PC-3 (cell line): ENCODE data around the gene IL13. TPM values are rescaled to one million over a fixed set of nuclear protein-coding genes. Genes with fewer than 3 reads are reported as not detected.

ENCODE experiments used
- ATAC-seq: fragments of 200-7000 bp; cut with Tn5 transposase; 2 replicates; pipeline ENCODE4 v1.9.1; 2020; ENCODE audit warnings: mild to moderate bottlenecking, moderate library complexity
- BruUV-seq: library from RNA; stranded (reverse); fragments of 400-500 nt; replicated peaks from 2 replicates; lab custom pipeline; 2021; lab: Mats Ljungman, UMichigan
- CTCF ChIA-PET: fragments of 300-600 bp; sonication (Branson Sonifier 250); formaldehyde crosslinking; loops from one replicate; lab custom pipeline; 2022; ENCODE audit warnings: antibody characterized with exemption; lab: Charles Lee
- POLR2A ChIA-PET: fragments of 300-600 bp; sonication (Branson Sonifier 250); formaldehyde crosslinking; loops from one replicate; lab custom pipeline; 2022; ENCODE audit warnings: antibody characterized with exemption; ENCODE audit not compliant: unreplicated experiment; lab: Charles Lee
- DNase-seq: peaks from one replicate; pipeline ENCODE4 v3.0.0-alpha.2; 2015
- H2AFZ ChIP-seq: fragments of 300-600 bp; sonication (generic); 2 replicates; pipeline ENCODE4 v1.6.0; 2016; ENCODE audit warnings: antibody characterized with exemption, low read length
- H3F3A ChIP-seq: fragments of 300-600 bp; sonication (generic); one replicate; pipeline ENCODE4 v1.6.0; 2017; ENCODE audit warnings: antibody characterized with exemption, low read length, control low read depth, mild to moderate bottlenecking; ENCODE audit not compliant: unreplicated experiment
- H3K27ac ChIP-seq: fragments of 300-600 bp; sonication (generic); 2 replicates; pipeline ENCODE4 v1.5.1; 2016; ENCODE audit warnings: mild to moderate bottlenecking, low read length
- H3K27me3 ChIP-seq: fragments of 300-600 bp; sonication (generic); 2 replicates; pipeline ENCODE4 v1.6.1; 2016; ENCODE audit warnings: low read length, mixed read lengths
- H3K36me3 ChIP-seq: fragments of 300-600 bp; sonication (generic); 2 replicates; pipeline ENCODE4 v1.6.1; 2016; ENCODE audit warnings: low read depth, mixed run types, low read length, mixed read lengths
- H3K4me1 ChIP-seq: fragments of 300-600 bp; sonication (generic); 2 replicates; pipeline ENCODE4 v1.5.1; 2016; ENCODE audit warnings: low read length; ENCODE audit not compliant: insufficient read depth
- H3K4me2 ChIP-seq: fragments of 300-600 bp; sonication (generic); 2 replicates; pipeline ENCODE4 v1.6.0; 2016; ENCODE audit warnings: low read length
- H3K4me3 ChIP-seq: fragments of 300-600 bp; sonication (generic); 2 replicates; pipeline ENCODE4 v1.5.1; 2016; ENCODE audit warnings: mild to moderate bottlenecking, low read length, mixed read lengths
- H3K79me2 ChIP-seq: fragments of 300-600 bp; sonication (generic); 2 replicates; pipeline ENCODE4 v1.6.1; 2017; ENCODE audit warnings: low read length, mixed read lengths
- H3K9ac ChIP-seq: fragments of 300-600 bp; sonication (generic); 2 replicates; pipeline ENCODE4 v1.6.0; 2016; ENCODE audit warnings: mild to moderate bottlenecking, low read length
- H3K9me2 ChIP-seq: fragments of 300-600 bp; sonication (generic); replicated peaks from 2 replicates; pipeline ENCODE4 v1.6.1; 2016; ENCODE audit warnings: mixed run types, low read length, mixed read lengths
- H3K9me3 ChIP-seq: fragments of 300-600 bp; sonication (generic); 2 replicates; pipeline ENCODE4 v1.6.1; 2016; ENCODE audit warnings: low read length, mixed read lengths
- H4K20me1 ChIP-seq: fragments of 300-600 bp; sonication (generic); 2 replicates; pipeline ENCODE4 v1.6.1; 2016; ENCODE audit warnings: low read length, mixed read lengths
- EZH2 ChIP-seq: fragments of 300-600 bp; sonication (generic); IDR thresholded peaks from one replicate; pipeline ENCODE4 v1.6.1; 2017; ENCODE audit warnings: antibody characterized with exemption, mild to moderate bottlenecking, low read length; ENCODE audit not compliant: unreplicated experiment
- EZH2phosphoT487 ChIP-seq: fragments of 300-600 bp; sonication (generic); IDR thresholded peaks from 2 replicates; pipeline ENCODE4 v1.6.1; 2018; ENCODE audit warnings: mild to moderate bottlenecking, antibody characterized with exemption, low read length, borderline replicate concordance
- intact Hi-C: fragments of 100-400 bp; cut with micrococcal nuclease; formaldehyde crosslinking; loops from 2 replicates; pipeline ENCODE4 v1.9.0; 2023
- total RNA-seq: library from RNA; depleted of rRNA; stranded (reverse); fragments of >200 nt; gene quantifications from 2 replicates; pipeline ENCODE4 v1.2.3, GENCODE V29; 2014
- TF ChIP-seq, protein P1 (sequence below): fragments of 300-600 bp; sonication (generic); conservative IDR thresholded peaks from 2 replicates; pipeline ENCODE4 v1.5.1; 2017; ENCODE audit warnings: antibody characterized with exemption, low read depth, mild to moderate bottlenecking, low read length

Gene IL13
- total RNA-seq, 1 experiment from 2014 or later: not detected

DNA sequence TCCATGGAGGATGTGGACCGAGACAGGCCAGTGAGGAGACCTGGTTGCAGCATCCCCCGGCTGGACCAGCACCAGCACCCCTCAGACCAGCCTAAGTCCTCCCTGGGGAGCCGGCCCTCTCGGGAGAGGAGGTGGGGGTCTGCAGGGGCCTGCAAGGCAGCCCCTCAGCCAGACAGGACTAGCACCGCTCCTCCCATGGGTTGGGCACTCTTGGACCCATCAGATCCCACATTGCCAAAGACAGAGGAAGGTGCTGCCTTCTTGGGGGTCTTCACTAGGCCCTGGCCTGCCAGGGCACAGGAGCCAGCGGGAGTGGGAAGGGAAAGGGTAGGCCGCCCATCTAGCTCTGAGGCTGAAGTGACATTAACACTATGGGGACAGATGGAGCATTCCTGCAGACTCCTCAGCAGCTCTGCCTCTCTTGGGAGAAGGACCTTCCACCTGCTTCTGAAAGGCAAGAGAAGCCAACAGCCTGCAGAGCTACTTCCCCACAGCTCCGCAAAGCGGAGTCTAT lies 6.8 kb downstream of the IL13 start:
- ChIA-PET CTCF (no interaction called here), POLR2A (no interaction called here)
- Histone ChIP-seq H3K4me2 (no peak overlapping the region), H4K20me1 (no peaks in the 10 kb centered on the region), H2AFZ (no peak overlapping the region), H3K4me3 (no peak overlapping the region), H3K9ac (no peak overlapping the region), H3K27me3 (no peaks in the 10 kb centered on the region), H3K36me3 (no peaks in the 10 kb centered on the region), H3K9me2 (no peaks in the 10 kb centered on the region), H3K9me3 (no peaks in the 10 kb centered on the region), H3F3A (no peaks in the 10 kb centered on the region), H3K79me2 (no peaks in the 10 kb centered on the region), H3K4me1 (no peaks in the 10 kb centered on the region), H3K27ac (no peak overlapping the region)
- DNase-seq (no peak), ATAC-seq (no peak)
- TF ChIP-seq EZH2phosphoT487 (no peak), EZH2 (no peak)
- TF ChIP-seq, protein P1, sequence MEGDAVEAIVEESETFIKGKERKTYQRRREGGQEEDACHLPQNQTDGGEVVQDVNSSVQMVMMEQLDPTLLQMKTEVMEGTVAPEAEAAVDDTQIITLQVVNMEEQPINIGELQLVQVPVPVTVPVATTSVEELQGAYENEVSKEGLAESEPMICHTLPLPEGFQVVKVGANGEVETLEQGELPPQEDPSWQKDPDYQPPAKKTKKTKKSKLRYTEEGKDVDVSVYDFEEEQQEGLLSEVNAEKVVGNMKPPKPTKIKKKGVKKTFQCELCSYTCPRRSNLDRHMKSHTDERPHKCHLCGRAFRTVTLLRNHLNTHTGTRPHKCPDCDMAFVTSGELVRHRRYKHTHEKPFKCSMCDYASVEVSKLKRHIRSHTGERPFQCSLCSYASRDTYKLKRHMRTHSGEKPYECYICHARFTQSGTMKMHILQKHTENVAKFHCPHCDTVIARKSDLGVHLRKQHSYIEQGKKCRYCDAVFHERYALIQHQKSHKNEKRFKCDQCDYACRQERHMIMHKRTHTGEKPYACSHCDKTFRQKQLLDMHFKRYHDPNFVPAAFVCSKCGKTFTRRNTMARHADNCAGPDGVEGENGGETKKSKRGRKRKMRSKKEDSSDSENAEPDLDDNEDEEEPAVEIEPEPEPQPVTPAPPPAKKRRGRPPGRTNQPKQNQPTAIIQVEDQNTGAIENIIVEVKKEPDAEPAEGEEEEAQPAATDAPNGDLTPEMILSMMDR: no peak
- BruUV-seq: no TSS peak
- intact Hi-C loops: no loop called here

- Histone ChIP-seq H3K9me2 (no peaks in the 10 kb centered on the region), H3K27ac (no peak overlapping the region), H3K79me2 (no peaks in the 10 kb centered on the region), H3K27me3 (no peaks in the 10 kb centered on the region), H3F3A (no peaks in the 10 kb centered on the region), H3K9ac (no peak overlapping the region), H3K4me1 (no peaks in the 10 kb centered on the region), H3K4me3 (no peak overlapping the region), H3K4me2 (no peak overlapping the region), H3K9me3 (no peaks in the 10 kb centered on the region), H3K36me3 (no peaks in the 10 kb centered on the region), H2AFZ (no peak overlapping the region), H4K20me1 (no peaks in the 10 kb centered on the region)
- CTCF ChIA-PET: no interaction called here
- POLR2A ChIA-PET: no interaction called here
- TF ChIP-seq, protein P1: no peak
- no peak for TF ChIP-seq EZH2
- ATAC-seq: no peak
- no TSS peak for BruUV-seq
- intact Hi-C loops: no loop called here
- no peak for DNase-seq
Measured at GRCh38 chr5:132665574-132666080, 7.7 kb downstream of the IL13 start.

DNA sequence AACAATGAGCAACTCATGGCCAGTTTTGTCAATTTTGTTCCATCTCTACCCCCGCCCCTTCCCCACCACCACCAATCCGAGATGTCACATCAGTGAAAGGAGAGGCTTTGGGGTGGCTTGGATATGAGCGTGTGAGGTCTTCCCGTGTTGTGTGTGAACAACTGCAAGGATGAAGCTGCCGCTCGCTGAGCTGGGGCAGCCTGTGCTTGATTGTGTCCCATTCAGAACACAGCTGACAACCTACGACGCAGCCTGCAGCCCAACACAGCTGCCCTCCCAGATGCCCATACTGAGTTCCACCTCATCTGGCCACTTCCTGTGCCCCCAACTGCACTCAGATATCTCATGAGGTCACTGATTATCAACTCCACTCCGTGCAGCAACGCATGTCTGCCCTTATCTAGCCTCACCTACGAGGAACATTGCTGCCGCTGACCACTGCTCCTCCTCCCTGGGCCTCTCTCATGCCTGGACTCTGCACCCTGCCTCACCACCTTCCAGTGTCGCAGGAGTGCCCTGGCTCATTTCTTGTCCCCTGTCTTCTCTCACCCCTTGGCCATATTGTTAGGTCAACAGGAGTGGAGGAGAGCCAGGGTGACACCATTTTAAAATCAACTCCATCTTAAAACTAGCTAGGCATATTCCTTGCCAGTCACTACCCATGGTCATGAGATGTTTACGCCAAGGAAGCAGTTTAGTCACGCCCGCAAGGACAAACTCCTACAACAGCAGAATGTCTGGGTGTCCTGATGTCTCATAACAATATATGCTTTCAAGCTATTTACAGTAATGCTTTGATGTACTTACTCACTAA lies 8.5 kb downstream of the IL13 start:
- Histone ChIP-seq H3K9me3 (no peaks in the 10 kb centered on the region), H3K4me2 (no peak overlapping the region), H3K4me3 (no peak overlapping the region), H3K9me2 (no peaks in the 10 kb centered on the region), H3F3A (no peaks in the 10 kb centered on the region), H3K36me3 (no peaks in the 10 kb centered on the region), H2AFZ (no peak overlapping the region), H3K79me2 (no peaks in the 10 kb centered on the region), H3K9ac (no peak overlapping the region), H3K4me1 (no peaks in the 10 kb centered on the region), H3K27me3 (no peaks in the 10 kb centered on the region), H3K27ac (no peak overlapping the region), H4K20me1 (no peaks in the 10 kb centered on the region)
- intact Hi-C loops: no loop called here
- TF ChIP-seq EZH2 (no peak), EZH2phosphoT487 (no peak)
- TF ChIP-seq, protein P1: no peak
- BruUV-seq: no TSS peak
- CTCF ChIA-PET: interaction anchor here (0.6 kb wide), 1 partner anchor 153 kb away, joined by 4 read pairs; no protein-coding TSS in a partner anchor
- ATAC-seq (no peak), DNase-seq (no peak)
- POLR2A ChIA-PET: no interaction called here
